Airway epithelial cell (primary cell): ENCODE results near the gene NDUFA12. TPM values are rescaled to one million over a fixed set of nuclear protein-coding genes. Genes with fewer than 3 reads are reported as not detected.

ENCODE experiments used
- total RNA-seq: library from RNA; depleted of rRNA; stranded (reverse); fragments of >200 nt; gene quantifications from 2 replicates; pipeline ENCODE4 v1.2.3, GENCODE V29; 2015

NDUFA12 gene
- 145 and 236 TPM in 2 replicates for total RNA-seq

GRCh38 chr12:95003213-95003920, at the start of gene NDUFA12:
Gene NDUFA12, minus strand, starts transcription at chr12:95003697. Its CDS starts 17 bp downstream, at chr12:95003680.

Other genes starting within 250 kb of the NDUFA12 start
- 16.1 and 21.2 TPM in 2 replicates for gene NR2C1, start 69.9 kb upstream of the NDUFA12 start, total RNA-seq
- 9.2 and 13.2 TPM in 2 replicates for gene FGD6, start 213.8 kb upstream of the NDUFA12 start, total RNA-seq
- gene VEZT, start 214.1 kb upstream of the NDUFA12 start, total RNA-seq = 43.2 and 50.2 TPM in 2 replicates